ENCODE results near the gene HBG1.

Gene HBG1

GRCh38 chr11:5210376-5210885 is 39.2 kb downstream of the HBG1 start (continued):
- no peak for TF ChIP-seq ZBTB11 (tag by site-specific recombination; conservative IDR thresholded peaks at IDR 0.05; ENCODE audit: low read depth)
- TF ChIP-seq ZNF433 (tag by site-specific recombination; IDR thresholded peaks at IDR 0.05; ENCODE audit: low read depth), result no peak
- TF ChIP-seq ZSCAN18 (tag by site-specific recombination; IDR thresholded peaks at IDR 0.05), result no peak
- TF ChIP-seq HIC1 (tag by site-specific recombination; IDR thresholded peaks at IDR 0.05), result no peak
- no peak for TF ChIP-seq ZNF404 (tag by site-specific recombination; IDR thresholded peaks at IDR 0.05)

- Histone ChIP-seq H3K9me3 (ENCODE audit: control insufficient read depth, insufficient read depth, low read depth, low read length) (no peaks in the 10 kb centered on the region), H3K4me3 (ENCODE audit: low read depth, low read length) (no peak overlapping the region), H3K4me1 (ENCODE audit: control insufficient read depth, insufficient read depth, low read length) (no peaks in the 10 kb centered on the region), H3K27ac (ENCODE audit: extremely low read depth, low read depth, low read length) (no peak overlapping the region), H3K36me3 (ENCODE audit: control insufficient read depth in 2 of 2, insufficient read depth in 1 of 2, low read length in 2 of 2) (no peaks in the 10 kb centered on the region)
- ChIA-PET CTCF (interaction anchor here (0.6 to 3.9 kb wide), 3 partner anchors 86 to 179 kb away, joined by 3 to 12 read pairs (median 5); partner anchors contain the start of gene OR51M1), POLR2A (interaction anchor here (0.7 kb wide), 1 partner anchor 86 kb away, joined by 3 read pairs; no protein-coding TSS in a partner anchor)
- TF ChIP-seq ZNF16 (tag by site-specific recombination; IDR thresholded peaks at IDR 0.05; ENCODE audit: low read depth) (no peak), ZNF768 (tag by site-specific recombination; IDR thresholded peaks at IDR 0.05) (no peak), ZNF23 (tag by site-specific recombination; IDR thresholded peaks at IDR 0.05; ENCODE audit: borderline replicate concordance) (no peak), WT1 (tag by site-specific recombination; IDR thresholded peaks at IDR 0.05) (no peak), ZNF677 (tag by site-specific recombination; IDR thresholded peaks at IDR 0.05) (no peak), PRDM1 (tag by site-specific recombination; IDR thresholded peaks at IDR 0.05) (no peak), YY2 (tag by site-specific recombination; IDR thresholded peaks at IDR 0.05) (no peak), ZFHX2 (tag by site-specific recombination; conservative IDR thresholded peaks at IDR 0.05) (no peak), FEZF1 (tag by site-specific recombination; IDR thresholded peaks at IDR 0.05) (no peak), ZNF24 (tag by site-specific recombination; IDR thresholded peaks at IDR 0.05) (no peak)
Observed at GRCh38 chr11:5204787-5205186, 44.9 kb downstream of the HBG1 start.

GRCh38 chr11:5203366-5203765 is 46.3 kb downstream of the HBG1 start:
- H3K4me3 ChIP-seq (ENCODE audit: low read depth, low read length), result no peak overlapping the region
- ChIA-PET CTCF (interaction anchor here (0.7 to 3.9 kb wide), 4 partner anchors 87 to 495 kb away, joined by 3 to 12 read pairs (median 4); no protein-coding TSS in a partner anchor), POLR2A (no interaction called here)
- no peaks in the 10 kb centered on the region for H3K4me1 ChIP-seq (ENCODE audit: control insufficient read depth, insufficient read depth, low read length)
- H3K9me3 ChIP-seq (ENCODE audit: control insufficient read depth, insufficient read depth, low read depth, low read length), result no peaks in the 10 kb centered on the region
- no peaks in the 10 kb centered on the region for H3K36me3 ChIP-seq (ENCODE audit: control insufficient read depth in 2 of 2, insufficient read depth in 1 of 2, low read length in 2 of 2)
- H3K27ac ChIP-seq (ENCODE audit: extremely low read depth, low read depth, low read length), result no peak overlapping the region
- TF ChIP-seq ZNF214 (tag by site-specific recombination; IDR thresholded peaks at IDR 0.05; ENCODE audit: borderline replicate concordance), result no peak
- TF ChIP-seq GLI2 (tag by site-specific recombination; IDR thresholded peaks at IDR 0.05; ENCODE audit: borderline replicate concordance, low read depth), result no peak
- no peak for TF ChIP-seq BCL11B (tag by site-specific recombination; IDR thresholded peaks at IDR 0.05; ENCODE audit: low read depth)
- TF ChIP-seq ZNF266 (tag by site-specific recombination; IDR thresholded peaks at IDR 0.05; ENCODE audit: low read depth), result no peak
- TF ChIP-seq PRDM6 (tag by site-specific recombination; IDR thresholded peaks at IDR 0.05), result no peak
- no peak for TF ChIP-seq REST (tag by site-specific recombination; IDR thresholded peaks at IDR 0.05)
